Measurements from ENCODE around the gene GIPC2.

The GIPC2 gene

GRCh38 chr1:78146205-78146771 lies 100.5 kb downstream of the GIPC2 start:
- no peak for DNase-seq (ENCODE audit: low spot score)

DNA sequence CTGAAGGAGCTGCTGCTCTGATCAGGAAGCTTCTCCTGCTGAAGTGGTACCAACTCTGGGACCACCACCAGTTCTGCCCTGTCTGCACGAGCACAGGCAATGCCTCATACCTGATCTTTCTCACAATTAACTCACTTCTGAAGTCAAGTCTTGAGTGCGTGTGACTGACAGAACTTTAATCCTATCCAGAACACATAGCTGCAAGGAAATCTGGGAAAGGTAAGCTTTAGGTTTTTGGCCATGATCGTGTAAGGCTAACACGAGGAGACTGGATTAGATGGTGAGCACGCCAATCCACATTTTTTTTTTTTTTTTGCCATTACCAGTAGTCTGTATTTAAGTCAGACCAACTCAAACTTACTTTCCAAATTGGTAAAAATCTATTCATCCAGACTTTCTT lies 101.3 kb downstream of the GIPC2 start:
- DNase-seq (ENCODE audit: low spot score): no peak

- DNase-seq (ENCODE audit: low spot score): no peak
These were observed 107.4 kb downstream of the GIPC2 start for GRCh38 chr1:78153092-78153736.

GRCh38 chr1:78155121-78155520 lies 109.4 kb downstream of the GIPC2 start:
- no peak for DNase-seq (ENCODE audit: low spot score)

DNA sequence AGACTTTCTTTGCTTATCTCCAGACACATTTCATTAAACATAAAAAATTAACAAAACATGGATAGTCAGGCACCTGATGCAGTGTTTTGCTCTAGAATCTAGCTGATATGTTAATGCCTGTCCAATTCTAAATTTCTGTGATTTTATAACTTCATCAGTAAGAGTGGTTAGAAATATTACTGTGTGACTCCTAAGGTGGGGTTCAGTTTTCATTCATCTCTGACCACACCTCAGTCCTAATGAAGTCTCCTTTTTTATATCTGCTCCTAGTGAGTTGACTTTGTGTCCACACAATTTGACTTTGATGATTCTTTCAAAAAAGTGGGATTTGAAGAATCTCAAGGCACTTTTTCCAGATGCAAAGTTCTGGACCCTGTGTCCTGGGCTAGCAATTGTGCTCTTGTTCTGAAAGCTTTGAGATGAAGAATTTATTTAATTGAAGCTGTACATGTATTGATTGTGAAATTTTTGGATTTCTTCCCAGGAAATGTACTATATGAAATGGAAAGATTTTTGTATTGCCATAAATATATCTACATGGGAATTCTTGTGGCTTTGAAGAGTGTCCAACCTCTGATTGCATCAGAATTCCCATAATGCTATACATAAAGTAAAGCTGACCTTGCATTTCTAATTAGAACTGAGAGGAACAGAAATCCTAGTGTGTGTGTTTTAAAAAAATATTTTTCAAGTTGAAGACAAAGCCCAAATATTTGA lies 111.2 kb downstream of the GIPC2 start:
- DNase-seq (ENCODE audit: low spot score): no peak

- DNase-seq (ENCODE audit: low spot score): no peak
These were observed 120.0 kb downstream of the GIPC2 start for GRCh38 chr1:78165816-78166215.

- no peak for DNase-seq (ENCODE audit: low spot score)
These were observed 122.5 kb downstream of the GIPC2 start for GRCh38 chr1:78168306-78168705.

DNA sequence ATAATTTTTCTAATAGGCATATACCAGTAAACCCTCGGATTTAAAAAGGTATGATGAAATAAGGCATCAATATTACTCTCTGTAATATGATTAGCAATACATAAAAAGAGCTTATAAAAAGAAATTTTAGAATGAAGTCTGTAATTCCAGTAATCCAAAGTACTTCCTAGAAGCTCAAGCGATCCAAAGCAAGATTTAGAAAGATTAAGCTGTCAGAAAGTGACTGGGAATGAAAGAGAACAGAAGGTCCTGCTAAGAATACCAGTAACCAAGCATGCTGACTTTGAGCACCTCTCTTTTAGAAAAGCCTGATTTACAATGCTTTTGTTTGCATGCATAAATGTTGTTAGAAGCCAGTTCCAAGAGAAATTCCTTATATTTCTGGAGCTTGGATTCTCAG lies 125.1 kb downstream of the GIPC2 start:
- DNase-seq (ENCODE audit: low spot score): no peak

- DNase-seq (ENCODE audit: low spot score): no peak
These were observed 126.2 kb downstream of the GIPC2 start for GRCh38 chr1:78171736-78172590.

DNA sequence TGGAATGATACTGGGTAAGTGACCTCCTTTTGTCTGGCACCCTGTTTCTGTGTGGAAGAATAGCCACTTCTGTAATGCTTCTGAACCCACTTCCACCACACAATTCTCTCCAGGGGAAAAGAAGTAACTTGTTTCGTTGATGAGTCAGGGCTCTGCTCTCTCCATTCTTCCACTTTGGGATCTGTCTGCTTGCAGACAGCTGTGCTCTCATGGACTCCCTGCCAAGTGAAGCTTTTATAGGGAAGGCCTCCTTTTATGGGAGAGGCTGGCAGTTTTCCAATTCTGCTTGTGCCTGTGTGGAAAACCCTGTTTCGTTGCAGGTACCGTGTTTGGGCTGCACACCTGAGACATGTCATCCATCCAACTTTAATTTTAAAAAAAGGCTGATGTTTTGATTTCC lies 130.7 kb downstream of the GIPC2 start:
- no peak for DNase-seq (ENCODE audit: low spot score)

DNA sequence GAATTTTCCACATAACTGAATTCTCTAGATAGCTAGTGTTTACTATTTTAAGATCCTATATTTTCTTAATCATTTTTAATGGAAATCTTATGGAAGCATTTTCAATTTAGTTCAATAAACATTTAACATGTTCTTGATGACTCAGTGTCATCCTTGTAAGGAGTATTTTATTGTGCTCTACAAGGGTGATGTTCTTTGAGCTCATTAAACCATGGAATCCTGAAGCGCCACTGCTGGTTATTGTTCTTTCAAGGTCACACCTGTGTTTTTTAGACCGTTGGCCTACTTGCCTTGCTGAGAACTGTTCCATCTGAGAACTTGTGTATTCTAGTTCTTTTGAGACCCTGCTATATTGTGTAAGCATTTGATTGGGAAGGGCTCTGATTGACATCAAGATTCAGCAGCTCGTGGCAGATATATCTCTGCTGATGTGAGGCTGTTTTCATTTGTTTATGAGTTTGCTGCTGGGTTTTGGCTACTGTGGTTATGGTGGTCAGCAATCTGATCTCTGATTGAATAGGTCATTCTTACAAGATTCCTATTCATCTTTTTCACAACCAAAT lies 132.0 kb downstream of the GIPC2 start:
- no peak for DNase-seq (ENCODE audit: low spot score)

- DNase-seq (ENCODE audit: low spot score): no peak
These were observed 133.1 kb downstream of the GIPC2 start for GRCh38 chr1:78178816-78179215.

DNA sequence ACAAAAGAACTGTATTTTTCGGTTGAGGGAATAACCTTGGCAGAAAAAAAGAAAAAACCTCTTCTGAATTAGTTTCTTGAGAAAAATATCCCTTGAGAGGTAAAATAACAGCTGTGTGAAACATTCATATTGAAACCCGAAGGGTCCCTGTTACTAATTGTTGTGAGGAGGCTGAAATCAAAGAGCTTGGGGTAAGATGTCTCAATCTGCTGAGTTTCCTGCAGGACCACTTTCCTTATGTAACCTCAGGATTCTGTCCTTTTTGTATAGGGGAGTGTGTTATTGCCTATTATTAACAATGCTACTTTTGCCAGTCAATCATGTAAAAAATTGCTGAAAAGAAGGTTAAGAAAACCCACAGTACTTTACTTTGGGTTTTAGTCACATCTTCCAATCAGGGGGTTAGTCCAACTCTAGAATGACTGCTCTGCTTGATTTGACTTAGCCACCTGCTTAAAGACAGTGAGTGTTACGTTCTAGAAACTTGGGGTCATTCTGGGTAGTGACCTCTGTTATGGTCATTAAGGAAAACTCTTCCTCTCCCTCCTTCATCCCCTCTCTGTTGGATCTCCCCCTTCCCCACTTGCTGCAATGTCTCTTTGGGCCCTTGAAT lies 138.8 kb downstream of the GIPC2 start:
- DNase-seq (ENCODE audit: low spot score): no peak
